WTC11 (cell line): ENCODE measurements around the gene LPAR4.

Experiments
- AFF4 ChIP-seq: sonication (generic); formaldehyde crosslinking; IDR thresholded peaks from 2 replicates; pipeline ENCODE4 v1.8.1; 2023; ENCODE audit warnings: mild to moderate bottlenecking, missing genetic modification reagents, borderline replicate concordance
- ATF3 ChIP-seq: sonication (generic); formaldehyde crosslinking; conservative IDR thresholded peaks from 2 replicates; pipeline ENCODE4 v1.8.1; 2022; ENCODE audit warnings: mild to moderate bottlenecking, missing genetic modification reagents
- CTCF ChIP-seq: fragments of 200-600 bp; IDR thresholded peaks from 2 replicates; pipeline ENCODE4 v1.8.0; 2022; ENCODE audit warnings: antibody characterized with exemption
- E2F5 ChIP-seq: sonication (generic); formaldehyde crosslinking; IDR thresholded peaks from 2 replicates; pipeline ENCODE4 v1.8.1; 2022; ENCODE audit warnings: mild to moderate bottlenecking, moderate library complexity, missing genetic modification reagents
- GABPB1 ChIP-seq: sonication (generic); formaldehyde crosslinking; IDR thresholded peaks from 2 replicates; pipeline ENCODE4 v1.8.1; 2023; ENCODE audit warnings: mild to moderate bottlenecking, missing genetic modification reagents
- HMGXB4 ChIP-seq: sonication (generic); formaldehyde crosslinking; IDR thresholded peaks from 2 replicates; pipeline ENCODE4 v1.8.1; 2023; ENCODE audit warnings: mild to moderate bottlenecking, moderate library complexity, missing genetic modification reagents
- JAZF1 ChIP-seq: fragments of 250-450 bp; sonication (Bioruptor Pico); IDR thresholded peaks from 2 replicates; pipeline ENCODE4 v1.9.0; 2021; ENCODE audit warnings: moderate library complexity, mild to moderate bottlenecking, inconsistent platforms
- JUN ChIP-seq: sonication (generic); formaldehyde crosslinking; IDR thresholded peaks from 2 replicates; pipeline ENCODE4 v1.8.0; 2023; ENCODE audit warnings: mild to moderate bottlenecking, missing genetic modification reagents
- NR2C2 ChIP-seq: sonication (generic); formaldehyde crosslinking; IDR thresholded peaks from 2 replicates; pipeline ENCODE4 v1.8.0; 2022; ENCODE audit warnings: mild to moderate bottlenecking, missing genetic modification reagents
- SMAD3 ChIP-seq: sonication (generic); formaldehyde crosslinking; IDR thresholded peaks from 2 replicates; pipeline ENCODE4 v1.8.0; 2022; ENCODE audit warnings: missing genetic modification reagents, mild to moderate bottlenecking, borderline replicate concordance
- STAT6 ChIP-seq: sonication (generic); formaldehyde crosslinking; conservative IDR thresholded peaks from 2 replicates; pipeline ENCODE4 v1.8.1; 2023; ENCODE audit warnings: mild to moderate bottlenecking, low read depth, missing genetic modification reagents, moderate library complexity
- USF2 ChIP-seq: sonication (generic); formaldehyde crosslinking; IDR thresholded peaks from 2 replicates; pipeline ENCODE4 v1.8.1; 2023; ENCODE audit warnings: mild to moderate bottlenecking, missing genetic modification reagents, moderate library complexity
- ZNF121 ChIP-seq: sonication (generic); formaldehyde crosslinking; IDR thresholded peaks from 2 replicates; pipeline ENCODE4 v1.8.0; 2023; ENCODE audit warnings: missing genetic modification reagents

GRCh38 chrX:78800114-78800513 lies 52.6 kb downstream of the LPAR4 start:
- TF ChIP-seq CTCF = no peak
- no peak for TF ChIP-seq USF2 (CRISPR knock-in tag)
- no peak for TF ChIP-seq NR2C2 (CRISPR knock-in tag)
- no peak for TF ChIP-seq E2F5
- no peak for TF ChIP-seq ZNF121 (CRISPR knock-in tag)
- TF ChIP-seq ATF3 = no peak
- no peak for TF ChIP-seq JAZF1
- no peak for TF ChIP-seq SMAD3 (CRISPR knock-in tag)
- no peak for TF ChIP-seq AFF4 (CRISPR knock-in tag)
- no peak for TF ChIP-seq STAT6 (CRISPR knock-in tag)
- no peak for TF ChIP-seq JUN (CRISPR knock-in tag)
- no peak for TF ChIP-seq GABPB1 (CRISPR knock-in tag)
- TF ChIP-seq HMGXB4 (CRISPR knock-in tag) = no peak
